CD4-positive, alpha-beta T cell treated with Interferon alpha-2 for 1 hour (primary cell): ENCODE data around the gene CALY.
A peak's percentile ranks its signal among the peaks of the same experiment; 100 is the strongest.
"Not testable (repeated sequence)": the region's sequence is repeated elsewhere in the genome, so short reads cannot be mapped to it uniquely, and the experiment has no call there.

ENCODE experiments used
- DNase-seq, 2 donors: peaks; one replicate each; pipeline ENCODE4 v3.0.0-alpha.2; 2020 to 2022

The CALY gene

DNA sequence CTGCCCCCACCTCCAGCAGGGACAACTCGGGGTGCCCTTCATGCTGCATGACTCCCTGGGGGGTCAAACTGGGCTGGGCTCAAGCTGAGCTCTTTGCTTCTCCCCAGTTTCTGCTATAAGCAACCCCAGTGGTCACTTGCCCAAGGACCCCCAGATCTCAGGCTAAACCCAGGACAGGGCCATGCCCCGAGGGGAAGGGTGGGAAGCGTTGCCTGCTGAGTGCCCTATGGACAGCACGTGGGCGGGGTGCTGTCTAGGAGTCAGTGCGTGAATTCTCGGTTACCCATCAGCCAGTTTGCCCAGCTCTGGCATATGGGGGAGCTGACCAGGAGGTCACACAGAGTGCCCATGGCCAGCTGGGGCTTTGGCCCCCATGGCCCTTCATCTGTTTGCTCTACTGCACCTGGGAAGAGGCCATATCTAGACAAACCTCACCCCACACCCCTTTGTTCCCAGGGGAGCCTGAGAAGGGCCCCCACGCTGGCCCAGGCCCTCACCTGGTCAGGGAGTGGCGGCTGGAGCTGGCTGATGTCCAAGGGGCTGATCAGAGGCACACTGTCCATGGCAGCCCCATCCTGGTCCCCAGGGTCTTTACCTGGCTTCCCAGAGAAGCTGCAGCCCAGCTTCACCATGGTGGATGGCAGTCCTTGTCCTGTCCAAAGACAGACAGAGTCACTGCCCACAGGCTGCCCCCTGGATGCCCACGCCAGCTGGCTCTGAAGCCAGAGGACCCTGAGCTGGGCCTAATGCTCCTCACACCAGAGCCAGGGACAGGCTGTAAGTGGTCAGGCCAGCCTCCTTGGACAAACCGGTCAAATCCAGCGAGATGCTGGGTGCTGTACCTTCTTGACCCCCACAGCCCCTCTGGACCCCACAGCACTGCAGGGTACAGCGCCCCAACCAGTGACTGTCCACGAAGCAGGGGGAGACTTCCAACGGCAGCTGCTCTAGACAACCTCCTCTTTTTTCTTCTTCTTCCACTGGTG is 8.0 kb downstream of the CALY start:
- no peak for DNase-seq

DNA sequence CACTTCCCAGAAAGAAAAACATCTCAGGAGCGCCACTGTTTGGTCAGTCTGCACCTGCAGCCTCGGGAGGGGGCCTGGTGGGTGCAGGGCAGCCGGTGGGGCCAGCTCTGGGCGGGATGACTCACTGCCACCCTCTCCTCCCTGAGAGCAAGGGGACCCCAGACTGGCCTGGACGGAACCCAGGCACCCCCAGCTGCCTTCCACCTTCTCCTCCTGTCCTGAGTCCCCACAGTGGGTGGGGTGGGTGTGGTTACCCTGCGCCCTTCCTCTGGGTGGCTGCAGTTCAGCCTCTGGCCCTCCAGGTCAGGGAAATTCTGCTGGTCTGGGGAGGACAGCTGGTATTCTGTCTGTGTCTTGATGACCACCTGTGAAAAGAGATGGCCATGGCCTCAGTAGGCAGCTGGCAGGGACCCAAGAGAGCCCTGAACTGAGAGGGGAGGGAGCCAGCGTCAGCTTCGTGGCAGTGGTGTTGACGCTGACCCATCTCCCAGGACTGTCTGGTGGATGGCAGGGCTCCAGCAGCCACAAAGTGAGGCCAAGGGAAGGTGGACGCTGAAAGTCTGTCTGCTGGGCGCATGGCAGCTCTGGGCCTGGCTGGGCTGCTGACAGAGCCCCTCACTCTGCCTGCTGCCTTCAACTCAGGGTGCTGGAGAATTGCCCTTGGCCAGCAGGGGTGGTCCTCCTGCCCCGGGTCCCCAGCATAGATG is 8.9 kb downstream of the CALY start:
- DNase-seq = no peak

DNA sequence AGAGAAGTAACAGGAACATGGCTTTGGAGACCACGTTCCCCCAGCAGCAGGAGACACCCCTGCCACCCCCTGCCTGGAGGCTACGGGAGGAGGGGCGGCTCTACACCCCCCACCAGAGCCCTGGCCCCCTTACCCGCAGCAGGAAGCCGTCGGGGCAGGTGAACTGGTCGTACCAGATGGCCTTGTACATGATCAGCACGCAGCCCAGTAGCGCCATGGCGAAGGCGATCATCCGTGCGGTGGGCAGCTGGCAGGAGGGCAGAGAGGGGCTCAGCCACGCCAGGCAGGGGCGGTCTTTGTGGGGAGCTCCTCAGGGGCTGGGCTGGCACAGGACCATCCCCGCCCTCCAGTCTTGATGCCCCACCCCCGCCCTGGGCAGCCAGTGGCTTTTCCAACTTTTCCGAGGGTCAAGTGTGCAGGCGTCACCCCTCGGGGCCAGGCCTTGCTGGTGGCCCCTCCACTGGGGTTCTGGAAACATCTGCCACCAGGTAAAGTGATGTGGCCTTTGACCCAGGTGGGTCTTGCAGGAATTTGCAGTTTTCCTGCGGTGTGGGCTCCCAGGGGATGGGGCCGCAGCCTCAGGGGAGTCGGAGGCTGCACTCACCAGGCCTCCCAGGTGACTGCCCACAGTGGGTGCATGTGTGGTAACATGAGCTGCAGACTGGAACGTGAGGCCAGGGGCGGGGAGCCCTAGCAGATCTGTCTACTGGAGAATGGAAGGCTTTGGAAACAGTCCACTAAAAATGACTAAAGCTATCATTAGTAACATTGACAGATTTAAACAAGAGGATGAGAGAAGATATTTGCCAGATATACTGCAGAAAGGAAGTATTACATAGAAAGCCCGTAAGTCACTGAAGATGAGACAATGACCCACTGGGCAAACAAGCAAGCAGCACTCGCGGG is 9.7 kb downstream of the CALY start:
- no peak for DNase-seq

DNA sequence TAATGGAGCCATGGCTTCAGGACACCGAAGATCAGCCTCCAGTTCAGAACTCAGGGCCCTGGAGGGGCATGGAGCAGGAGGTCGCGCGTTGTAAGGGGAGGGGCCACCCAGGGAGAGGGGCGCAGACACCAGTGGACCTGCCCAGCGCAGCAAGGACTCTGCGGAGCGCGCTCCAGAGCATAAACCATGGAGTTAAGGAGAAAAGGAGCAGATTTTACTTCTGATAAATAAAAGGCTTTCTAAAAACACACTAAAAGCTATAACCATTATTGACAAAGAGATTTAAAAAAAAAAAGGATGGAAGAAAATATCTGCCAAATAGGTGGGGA is 10.5 kb downstream of the CALY start:
- no peak for DNase-seq

DNA sequence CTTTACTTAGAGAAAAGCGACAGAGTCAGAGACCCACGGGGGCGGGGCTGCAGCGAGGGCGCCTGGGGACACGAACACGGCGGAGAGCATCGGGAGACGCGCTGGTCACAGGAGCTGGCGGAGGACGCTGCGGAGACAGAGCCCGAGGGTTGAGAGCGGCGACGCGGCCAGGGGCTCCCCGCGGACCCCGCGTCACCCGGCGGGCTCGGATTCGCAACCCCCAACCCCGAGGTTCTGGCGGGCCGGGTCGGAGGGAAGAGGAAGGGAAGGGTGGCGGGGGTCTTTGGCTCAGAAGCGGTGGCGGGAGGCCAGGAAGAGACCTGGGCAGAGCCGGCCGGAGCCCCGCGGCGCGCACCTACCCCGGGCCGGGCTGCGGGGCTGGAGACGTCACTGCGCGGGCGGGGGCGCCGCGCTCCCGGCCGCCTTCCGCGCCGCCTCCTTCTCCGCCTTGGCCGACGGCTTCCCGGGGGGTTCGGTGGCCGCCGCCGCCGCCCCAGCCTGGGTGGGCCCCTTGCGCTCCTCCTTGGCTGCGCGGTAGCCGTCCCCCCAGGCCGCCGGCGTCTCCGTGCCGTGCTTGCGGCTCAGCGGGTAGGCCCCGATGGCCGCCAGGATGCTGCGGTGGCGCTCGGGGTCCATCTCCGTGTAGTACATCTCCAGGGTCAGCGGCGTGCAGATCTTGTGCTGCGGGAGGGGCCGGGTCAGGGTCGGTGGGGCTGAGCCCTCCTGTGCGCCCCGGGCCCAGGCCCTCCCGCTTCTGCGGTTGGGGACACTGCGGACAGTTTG is 11.1 kb downstream of the CALY start:
- peak in 1 of 2 donors; percentile 38 for DNase-seq

DNA sequence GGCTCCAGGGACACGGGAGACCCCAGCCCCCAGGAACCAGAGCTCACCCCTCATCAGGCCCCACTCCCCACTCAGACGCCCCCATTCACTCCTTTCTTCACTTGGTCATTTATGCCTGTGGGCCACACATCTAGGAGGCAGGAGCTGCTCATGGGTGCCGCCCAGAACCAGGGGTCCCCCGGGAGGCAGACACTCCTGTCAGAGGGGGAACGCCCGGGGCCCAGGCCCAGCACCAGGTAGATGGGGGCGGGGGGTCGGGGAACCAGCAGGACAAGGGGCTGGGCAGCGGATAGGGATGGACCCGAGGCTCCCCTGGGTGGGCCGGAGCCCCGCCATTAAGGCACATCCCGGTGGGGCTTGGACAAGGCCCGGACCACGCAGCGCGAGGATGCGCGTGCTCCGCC is 11.8 kb downstream of the CALY start:
- DNase-seq = no peak

DNA sequence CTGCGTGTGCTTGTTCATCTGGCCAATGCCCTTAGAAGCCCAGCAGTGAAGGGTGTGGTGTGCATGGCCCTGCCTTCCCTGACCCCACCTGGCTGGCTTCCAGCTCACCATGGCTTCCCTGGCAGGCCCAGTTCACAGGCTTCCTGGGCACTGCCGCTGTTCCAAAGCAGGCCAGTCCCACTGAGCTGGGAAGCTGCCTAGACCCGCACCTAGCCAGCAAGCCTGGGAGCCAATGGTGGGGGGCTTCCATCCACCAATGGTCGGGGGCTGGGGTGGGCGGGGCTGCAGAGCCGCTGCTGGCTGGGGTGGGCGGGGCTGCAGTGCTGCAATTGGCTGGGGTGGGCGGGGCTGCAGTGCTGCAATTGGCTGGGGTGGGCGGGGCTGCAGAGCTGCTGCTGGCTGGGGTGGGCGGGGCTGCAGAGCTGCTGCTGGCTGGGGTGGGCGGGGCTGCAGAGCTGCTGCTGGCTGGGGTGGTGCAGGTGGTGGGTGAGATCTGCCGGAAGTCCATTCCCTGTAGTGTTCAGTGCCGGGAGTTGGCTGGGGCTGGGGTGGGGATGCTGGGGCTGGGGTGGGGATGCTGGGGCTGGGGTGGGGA is 12.4 kb downstream of the CALY start:
- peak; percentile 67 to 80 for DNase-seq

DNA sequence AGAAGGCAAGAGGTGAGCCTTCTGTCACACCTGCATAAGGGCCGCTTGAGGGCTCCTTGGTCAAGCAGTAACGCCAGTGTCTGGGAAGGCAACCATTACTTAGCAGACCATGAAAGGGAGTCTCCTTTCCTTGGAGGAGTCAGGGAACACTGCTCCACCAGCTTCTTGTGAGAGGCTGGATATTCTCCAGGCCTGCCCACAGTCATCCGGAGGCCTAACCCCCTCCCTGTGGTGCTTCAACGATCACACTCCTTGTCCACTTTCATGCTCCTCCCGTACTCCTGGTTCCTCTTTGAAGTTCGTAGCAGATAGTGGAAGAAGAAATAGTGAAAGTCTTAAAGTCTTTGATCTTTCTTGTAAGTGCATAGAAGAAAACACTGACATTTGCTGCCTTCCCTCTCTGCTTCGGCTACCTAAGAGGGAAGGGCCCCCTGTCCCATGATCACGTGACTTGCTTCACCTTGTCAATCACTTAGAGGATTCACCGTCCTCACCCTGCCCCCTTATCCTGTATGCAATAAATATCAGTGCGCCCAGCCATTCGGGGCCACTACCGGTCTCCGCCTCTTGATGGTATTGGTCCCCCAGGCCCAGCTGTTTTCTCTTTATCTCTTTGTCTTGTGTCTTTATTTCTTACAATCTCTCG is 14.5 kb downstream of the CALY start:
- DNase-seq = not testable (repeated sequence)

DNA sequence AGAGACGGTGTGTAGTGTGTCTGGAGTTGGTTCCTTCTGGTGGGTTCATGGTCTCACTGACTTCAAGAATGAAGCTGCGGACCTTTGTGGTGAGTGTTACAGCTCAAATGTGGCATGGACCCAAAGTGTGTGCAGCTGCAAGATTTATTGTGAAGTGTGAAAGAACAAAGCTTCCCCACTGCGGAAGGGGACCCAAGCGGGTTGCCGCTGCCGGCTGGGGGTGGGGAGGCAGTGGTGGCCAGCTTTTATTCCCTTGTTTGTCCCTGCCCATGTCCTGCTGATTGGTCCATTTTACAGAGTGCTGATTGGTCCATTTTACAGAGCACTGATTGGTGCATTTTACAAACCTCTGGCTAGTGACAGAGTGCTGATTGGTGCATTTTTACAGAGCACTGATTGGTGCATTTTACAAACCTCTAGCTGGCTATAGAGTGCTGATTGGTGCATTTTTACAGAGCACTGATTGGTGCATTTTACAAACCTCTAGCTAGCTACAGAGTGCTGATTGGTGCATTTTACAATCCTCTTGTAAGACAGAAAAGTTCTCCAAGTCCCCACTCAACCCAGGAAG is 15.8 kb downstream of the CALY start:
- DNase-seq = not testable (repeated sequence)

DNA sequence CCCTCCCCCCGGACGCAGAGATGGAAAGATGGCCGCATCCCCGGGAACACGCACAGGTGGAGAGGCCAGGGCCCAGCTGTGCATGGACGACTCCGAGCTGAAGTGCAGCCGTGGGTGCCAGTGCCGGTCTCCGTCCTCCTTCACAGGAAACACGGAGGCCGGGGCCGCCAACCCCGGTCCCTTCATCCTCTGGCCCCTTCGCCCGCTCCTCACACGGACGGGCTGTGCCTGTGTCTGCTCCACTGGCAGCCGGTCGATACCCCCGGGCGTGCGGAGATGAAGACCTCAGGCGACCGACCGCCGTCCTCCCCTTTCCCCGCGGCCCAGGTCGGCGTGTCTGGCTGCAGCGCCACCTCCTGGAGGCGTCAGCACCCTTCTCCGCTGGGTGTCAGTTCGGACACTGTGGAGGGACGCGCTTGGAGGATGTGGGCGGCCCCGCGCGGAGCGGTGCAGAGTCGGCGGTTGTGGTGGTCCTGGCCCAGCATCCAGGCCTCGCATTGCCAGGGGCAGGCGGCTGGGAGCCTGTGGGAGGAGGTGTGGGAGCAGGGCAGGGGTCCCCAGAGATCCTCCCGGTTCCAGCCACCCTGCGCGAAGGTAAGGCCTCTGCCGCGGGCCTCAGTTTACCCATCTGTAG is 18.1 kb downstream of the CALY start:
- DNase-seq = peak; percentile 62 to 79

DNA sequence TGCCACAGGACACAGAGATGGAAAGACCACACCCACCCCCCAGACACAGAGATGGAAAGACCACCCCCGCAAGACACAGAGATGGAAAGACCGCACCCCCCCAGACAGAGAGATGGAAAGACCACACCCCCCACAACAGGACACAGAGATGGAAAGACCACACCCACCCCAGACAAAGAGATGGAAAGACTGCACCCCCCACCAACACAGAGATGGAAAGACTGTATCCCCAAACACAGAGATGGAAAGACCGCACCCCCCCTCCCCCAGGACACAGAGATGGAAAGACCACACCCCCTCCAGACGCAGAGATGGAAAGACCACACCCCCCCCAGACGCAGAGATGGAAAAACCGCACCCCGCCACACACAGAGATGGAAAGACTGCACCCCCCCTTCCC is 20.0 kb downstream of the CALY start:
- no peak for DNase-seq

DNA sequence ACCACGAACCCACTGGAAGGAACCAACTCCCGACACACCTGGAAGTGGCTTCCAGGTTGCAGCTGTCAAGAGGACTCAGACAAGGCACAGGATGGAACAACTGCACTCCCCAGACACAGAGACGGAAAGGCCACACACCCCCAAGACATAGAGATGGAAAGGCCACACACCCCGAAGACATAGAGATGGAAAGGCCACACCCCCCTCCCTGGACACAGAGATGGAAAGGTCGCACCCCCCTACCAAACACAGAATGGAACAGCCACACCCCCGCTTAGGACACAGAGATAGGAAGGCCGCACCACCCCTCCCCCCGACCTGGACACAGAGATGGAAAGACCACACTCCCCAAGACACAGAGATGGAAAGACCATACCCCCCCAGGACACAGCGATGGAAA is 20.4 kb downstream of the CALY start:
- no peak for DNase-seq

DNA sequence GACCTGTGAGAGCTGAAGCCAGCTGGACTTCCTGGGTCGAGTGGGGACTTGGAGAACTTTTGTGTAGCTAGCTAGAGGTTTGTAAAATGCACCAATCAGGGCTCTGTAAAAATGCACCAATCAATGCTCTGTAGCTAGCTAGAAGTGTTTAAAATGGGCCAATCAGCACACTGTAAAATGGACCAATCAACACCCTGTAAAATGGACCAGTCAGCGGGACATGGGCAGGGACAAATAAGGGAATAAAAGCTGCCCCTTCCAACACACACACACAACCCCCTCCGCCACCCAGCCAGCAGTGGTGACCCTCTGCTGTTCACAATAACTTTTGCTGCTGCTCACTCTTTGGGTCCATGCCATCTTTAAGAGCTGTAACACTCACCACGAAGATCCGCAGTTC is 20.8 kb downstream of the CALY start:
- no peak for DNase-seq

DNA sequence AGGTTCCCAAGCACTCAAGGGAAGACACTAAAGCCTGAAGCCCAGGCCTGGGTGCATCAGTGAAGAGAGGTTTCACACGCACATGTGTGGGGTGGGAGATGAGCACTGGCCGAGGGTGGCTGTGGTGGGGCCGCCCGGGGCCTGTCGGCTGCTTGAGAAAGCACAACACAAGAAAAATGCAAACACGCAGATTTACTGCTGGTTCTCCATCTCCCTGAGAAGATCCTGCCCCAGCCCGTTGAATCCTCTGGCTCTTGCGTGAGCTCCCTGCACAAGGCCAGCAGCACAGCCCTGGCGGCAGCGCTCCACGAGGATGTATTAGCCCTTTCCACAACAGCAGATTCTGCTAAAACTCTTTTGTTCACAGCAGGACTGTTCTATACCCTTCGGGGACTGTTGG is 21.8 kb downstream of the CALY start:
- no peak for DNase-seq

DNA sequence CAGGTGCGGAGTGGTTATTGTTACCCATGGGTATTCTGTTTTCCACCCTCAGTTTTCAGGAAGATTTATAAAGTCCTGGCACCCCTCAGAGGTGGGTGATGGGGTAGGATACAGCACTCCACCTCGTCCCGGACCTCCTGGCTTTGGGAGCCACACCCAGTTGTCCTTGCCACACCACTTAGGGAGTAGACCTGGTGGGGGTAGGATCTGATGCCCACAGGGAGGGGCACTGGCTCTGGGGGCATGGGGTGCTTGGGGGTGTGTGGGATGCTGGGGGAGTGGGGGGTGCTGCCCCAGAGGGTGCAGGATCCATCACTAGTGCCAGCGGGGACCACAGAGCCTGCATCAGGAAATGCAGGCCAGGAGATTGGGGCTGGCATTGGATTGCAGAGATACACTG is 23.5 kb downstream of the CALY start:
- DNase-seq = no peak

DNA sequence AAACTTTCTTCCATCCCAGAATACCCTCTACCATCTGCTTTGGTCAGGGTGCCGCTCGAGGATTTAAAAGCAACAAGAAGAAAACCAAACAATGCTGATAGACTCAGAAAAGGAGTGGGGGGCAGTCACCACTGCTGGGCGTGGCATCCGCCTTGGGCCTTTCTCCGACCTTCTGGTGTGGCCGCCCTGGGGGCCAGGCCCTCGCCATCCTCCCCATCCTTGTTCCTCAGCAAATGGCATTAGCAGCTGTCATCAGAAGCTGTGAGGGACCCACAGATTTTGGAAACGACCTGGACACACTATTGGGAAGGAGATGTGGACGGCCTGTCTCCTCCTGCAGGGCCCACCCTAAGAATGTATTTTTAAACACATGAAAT is 23.9 kb downstream of the CALY start:
- no peak for DNase-seq

DNA sequence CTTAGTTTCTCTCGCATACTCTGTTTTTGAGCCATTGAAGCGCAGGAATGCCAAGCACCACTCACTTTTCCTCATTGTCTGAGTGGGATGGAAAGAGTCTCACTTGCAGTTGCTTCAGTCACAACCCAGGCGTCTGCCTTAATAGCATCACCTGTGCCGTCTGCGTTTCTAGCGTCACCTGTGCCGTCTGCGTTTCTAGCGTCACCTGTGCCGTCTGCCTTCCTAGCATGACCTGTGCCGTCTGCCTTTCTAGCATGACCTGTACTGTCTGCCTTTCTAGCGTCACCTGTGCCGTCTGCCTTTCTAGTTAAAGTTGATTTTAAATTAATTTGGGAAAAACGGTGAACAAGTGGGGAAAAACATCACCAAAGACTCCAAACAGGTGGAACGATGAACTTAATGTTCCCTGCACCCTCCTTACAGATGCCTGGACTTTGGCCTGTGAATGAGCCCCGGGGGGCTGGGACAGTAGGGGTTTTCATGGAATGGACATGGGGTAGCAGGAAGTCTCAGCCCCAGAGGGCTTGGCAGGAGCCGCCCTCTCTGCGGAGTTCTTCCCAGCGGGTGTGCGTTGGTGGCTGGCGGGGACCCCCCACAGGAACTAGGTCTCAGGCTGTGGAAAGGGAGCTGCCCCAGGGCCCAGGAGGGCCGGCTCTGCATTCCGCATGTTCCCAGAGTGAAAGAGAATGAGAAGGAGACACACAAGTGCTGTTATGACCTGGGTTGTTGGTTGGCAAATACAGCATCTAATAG is 24.5 kb downstream of the CALY start:
- DNase-seq = no peak

DNA sequence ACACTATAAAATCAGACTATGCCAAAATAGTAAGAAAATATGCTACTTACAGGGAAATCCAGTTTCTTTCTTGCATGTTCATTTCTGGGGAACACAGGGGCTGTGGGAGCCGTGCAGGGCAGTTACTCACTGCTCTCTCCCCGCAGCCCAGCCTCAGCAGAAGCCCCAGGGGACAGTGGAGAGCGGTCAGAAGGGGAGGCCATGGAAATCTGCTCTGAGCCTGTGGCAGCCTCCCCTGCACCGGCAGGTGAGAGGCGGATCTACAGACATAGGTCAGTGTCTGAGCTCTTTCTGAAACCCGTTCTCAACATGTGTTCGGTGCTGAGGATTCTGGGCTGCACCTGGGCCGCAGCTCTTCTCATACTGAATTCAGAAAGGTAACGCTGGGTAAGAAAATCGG is 25.1 kb downstream of the CALY start:
- no peak for DNase-seq

DNA sequence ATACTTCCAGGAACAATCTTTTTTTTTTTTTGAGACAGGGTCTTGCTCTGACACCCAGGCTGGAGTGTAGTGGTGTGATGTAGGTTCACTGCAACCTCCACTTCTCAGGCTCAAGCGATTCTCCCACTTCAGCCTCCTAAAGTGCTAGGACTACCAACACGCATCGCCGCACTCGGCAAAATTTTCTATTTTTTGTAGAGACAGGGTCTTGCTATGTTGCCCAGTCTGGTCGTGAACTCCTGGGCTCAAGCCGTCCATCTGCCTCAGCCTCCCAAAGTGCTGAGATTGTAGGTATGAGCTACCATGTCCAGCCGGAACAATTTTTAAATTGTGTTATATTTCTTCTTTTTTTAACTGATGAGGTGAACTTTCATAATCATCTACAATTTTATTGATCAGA is 25.9 kb downstream of the CALY start:
- no peak for DNase-seq

DNA sequence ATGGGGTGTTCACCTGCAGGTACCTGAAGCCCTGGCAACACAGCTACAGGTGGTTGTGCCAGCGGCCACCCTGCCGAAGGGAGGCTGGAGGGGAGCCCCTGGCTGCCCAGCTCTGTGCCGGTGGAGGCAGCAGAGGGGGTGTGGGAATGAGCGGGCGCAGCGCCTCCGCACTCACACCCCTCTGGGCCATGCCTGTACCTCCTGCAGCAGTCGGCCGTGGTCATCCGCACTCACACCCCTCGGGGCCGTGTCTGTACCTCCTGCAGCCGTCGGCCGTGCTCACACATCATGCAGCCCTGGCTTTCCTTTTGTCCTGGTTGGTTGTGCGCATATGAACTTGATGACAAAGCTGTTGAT is 26.3 kb downstream of the CALY start:
- no peak for DNase-seq
